Activated T-helper 2 cell treated with anti-CD3 and anti-CD28 coated beads, Interferon-gamma antibody, Interleukin-2, Interleukin-4, amounts not matched to agents 10 μg/mL and 5 μg/mL and 100 μg/mL, durations not matched to agents 14 hours and 24 hours and 36 hours (primary cell): Measurements from ENCODE around the gene SMYD1. TPM values are rescaled to one million over a fixed set of nuclear protein-coding genes. Genes with fewer than 3 reads are reported as not detected.

ENCODE experiments used
- DNase-seq: peaks from one replicate; pipeline ENCODE4 v3.0.0; 2021; ENCODE audit warnings: low spot score
- H3K27ac Mint-ChIP-seq: one replicate; pipeline ENCODE4 v1.8.0; 2021; ENCODE audit warnings: mixed read lengths
- H3K27me3 Mint-ChIP-seq: one replicate; pipeline ENCODE4 v1.8.0; 2021; ENCODE audit warnings: low read depth, mixed read lengths
- H3K36me3 Mint-ChIP-seq: one replicate; pipeline ENCODE4 v1.8.0; 2021; ENCODE audit warnings: low read depth, mixed read lengths
- H3K4me1 Mint-ChIP-seq: one replicate; pipeline ENCODE4 v1.8.0; 2021; ENCODE audit warnings: low read depth, mixed read lengths
- H3K4me3 Mint-ChIP-seq: one replicate; pipeline ENCODE4 v1.8.0; 2021; ENCODE audit warnings: low read depth, mild to moderate bottlenecking, moderate library complexity, mixed read lengths
- H3K9me3 Mint-ChIP-seq: one replicate; pipeline ENCODE4 v1.8.0; 2021; ENCODE audit warnings: mixed read lengths
- intact Hi-C: fragments of 100-400 bp; cut with micrococcal nuclease; formaldehyde crosslinking; loops from one replicate; pipeline ENCODE4 v1.15.1; 2023
- total RNA-seq: library from RNA; stranded (reverse); gene quantifications from 2 replicates; pipeline ENCODE4 v1.2.3, GENCODE V29; 2022

Gene SMYD1
- total RNA-seq, 1 donor from 2014 or later: not detected

GRCh38 chr2:88060907-88061275 lies 6.7 kb upstream of the SMYD1 start:
- Mint-ChIP-seq H3K36me3 (peaks cover 2% of the 10 kb centered on the region), H3K27ac (no peak overlapping the region), H3K27me3 (no peaks in the 10 kb centered on the region), H3K4me3 (no peak overlapping the region), H3K9me3 (no peaks in the 10 kb centered on the region), H3K4me1 (peaks cover 26% of the 10 kb centered on the region)
- intact Hi-C loops: loop anchor here (1.0 to 5.0 kb wide), 2 partner anchors 99 to 121 kb away; no protein-coding TSS in a partner anchor
- no peak for DNase-seq

DNA sequence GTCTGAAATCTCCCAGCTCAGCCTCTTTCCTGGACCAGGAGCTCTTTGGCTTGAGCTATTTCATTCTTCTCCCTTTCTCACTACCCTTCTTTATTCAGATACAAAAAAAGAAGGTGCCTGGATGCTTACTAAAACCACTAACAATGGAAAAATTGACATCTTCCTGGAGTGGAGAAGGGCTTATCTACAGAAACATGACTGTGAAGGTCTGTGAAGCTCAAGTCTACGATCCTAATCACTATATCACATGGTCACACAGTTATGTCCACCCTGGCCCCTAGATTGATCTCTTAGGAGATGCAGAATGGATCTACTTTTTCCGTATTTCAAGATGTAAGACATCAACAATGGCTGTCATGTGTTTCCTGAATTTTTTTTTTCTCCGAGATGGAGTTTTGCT lies 6.3 kb upstream of the SMYD1 start:
- no peak for DNase-seq
- H3K4me3 Mint-ChIP-seq: no peak overlapping the region
- peaks cover 22% of the 10 kb centered on the region for H3K4me1 Mint-ChIP-seq
- intact Hi-C loops: loop anchor here (5.0 kb wide), 1 partner anchor 121 kb away; no protein-coding TSS in a partner anchor
- H3K36me3 Mint-ChIP-seq: no peaks in the 10 kb centered on the region
- H3K27me3 Mint-ChIP-seq: no peaks in the 10 kb centered on the region
- H3K27ac Mint-ChIP-seq: no peak overlapping the region
- H3K9me3 Mint-ChIP-seq: no peaks in the 10 kb centered on the region

DNA sequence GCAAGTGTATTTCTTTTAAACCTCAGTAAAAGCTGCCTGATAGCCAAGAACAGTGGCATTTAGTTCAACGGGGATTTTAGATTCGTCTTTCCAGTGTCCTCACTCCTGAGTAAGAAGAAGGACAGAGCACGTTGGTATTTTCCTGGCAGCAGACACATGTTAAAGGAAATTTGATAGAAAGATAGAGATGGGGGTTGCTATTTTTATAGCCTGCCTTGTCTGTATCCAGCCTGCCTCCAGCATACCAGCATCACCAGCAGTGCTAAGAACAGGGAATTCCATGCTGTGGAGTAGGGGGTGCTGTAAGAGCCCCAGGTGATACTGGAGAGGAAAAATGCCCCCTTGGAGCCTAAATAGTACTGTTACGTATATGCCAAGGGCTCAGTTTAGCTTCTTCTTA lies 1.1 kb upstream of the SMYD1 start:
- Mint-ChIP-seq H3K9me3 (no peaks in the 10 kb centered on the region), H3K4me3 (no peak overlapping the region), H3K27me3 (no peaks in the 10 kb centered on the region), H3K36me3 (no peaks in the 10 kb centered on the region), H3K4me1 (no peaks in the 10 kb centered on the region), H3K27ac (no peak overlapping the region)
- no peak for DNase-seq
- intact Hi-C loops: no loop called here

DNA sequence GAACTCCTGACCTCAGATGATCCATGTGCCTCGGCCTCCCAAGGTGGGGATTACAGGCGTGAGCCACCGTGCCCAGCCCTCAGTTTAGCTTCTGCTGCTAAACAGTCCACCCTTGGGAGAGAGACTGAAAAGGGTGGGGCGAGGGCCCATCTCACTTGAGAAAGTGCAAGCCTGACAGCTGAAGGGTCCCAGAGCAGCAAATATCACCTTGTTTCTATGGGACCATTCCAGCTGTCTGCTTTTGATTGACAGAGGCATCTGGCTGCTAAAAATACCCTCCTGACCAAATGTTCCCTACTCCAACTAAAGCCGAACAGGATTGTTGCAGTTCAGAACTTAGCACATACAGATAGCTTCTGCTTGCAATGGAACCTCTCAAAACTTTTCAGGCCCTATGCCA lies 436 bp upstream of the SMYD1 start:
- no peak overlapping the region for H3K4me3 Mint-ChIP-seq
- H3K9me3 Mint-ChIP-seq: no peaks in the 10 kb centered on the region
- H3K27me3 Mint-ChIP-seq: no peaks in the 10 kb centered on the region
- H3K27ac Mint-ChIP-seq: no peak overlapping the region
- H3K4me1 Mint-ChIP-seq: no peaks in the 10 kb centered on the region
- H3K36me3 Mint-ChIP-seq: no peaks in the 10 kb centered on the region
- intact Hi-C loops: no loop called here
- no peak for DNase-seq

DNA sequence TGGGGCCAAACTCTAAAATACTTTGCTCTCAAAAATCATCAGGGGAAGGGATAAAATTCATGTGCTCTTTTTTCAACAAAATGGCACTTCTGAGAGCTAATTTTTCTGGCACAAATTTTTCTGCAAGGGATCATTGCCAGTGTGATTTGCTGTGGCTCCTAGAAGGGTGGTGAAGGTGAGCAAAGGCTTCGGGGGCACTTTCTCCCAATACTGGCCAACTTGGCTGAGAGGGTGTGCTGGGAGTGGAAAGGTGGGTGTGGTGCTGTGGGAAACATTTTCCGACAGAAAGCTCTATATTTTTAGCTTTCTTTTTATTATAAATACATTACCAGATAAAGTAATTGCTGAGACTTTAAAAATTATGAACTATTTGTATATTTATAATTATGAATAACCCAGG lies 419 bp downstream of the SMYD1 start:
- intact Hi-C loops: no loop called here
- no peaks in the 10 kb centered on the region for H3K9me3 Mint-ChIP-seq
- H3K36me3 Mint-ChIP-seq: no peaks in the 10 kb centered on the region
- DNase-seq: no peak
- no peak overlapping the region for H3K4me3 Mint-ChIP-seq
- H3K27ac Mint-ChIP-seq: no peak overlapping the region
- H3K4me1 Mint-ChIP-seq: no peaks in the 10 kb centered on the region
- H3K27me3 Mint-ChIP-seq: peaks cover 2% of the 10 kb centered on the region

DNA sequence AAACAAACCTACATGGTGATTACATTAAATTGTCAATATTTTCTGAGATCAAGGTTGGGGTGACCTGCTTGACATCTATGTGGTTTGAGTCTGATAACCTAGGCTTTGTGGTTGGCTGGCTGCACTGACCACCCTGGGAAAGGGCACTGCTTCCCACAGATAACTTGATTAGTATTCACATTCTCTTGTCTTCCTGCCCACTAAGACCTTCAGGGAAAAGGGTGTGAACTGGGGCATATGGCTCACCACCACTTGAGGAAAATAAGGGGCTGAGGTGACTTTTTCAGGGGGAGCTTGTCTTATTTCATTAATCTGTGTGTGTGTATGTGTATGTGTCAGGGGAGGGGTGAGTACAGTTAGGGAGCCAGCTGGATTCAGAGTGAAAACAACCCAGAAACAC lies 1.5 kb downstream of the SMYD1 start:
- Mint-ChIP-seq H3K9me3 (no peaks in the 10 kb centered on the region), H3K4me1 (no peaks in the 10 kb centered on the region)

GRCh38 chr2:88070055-88070454 lies 2.4 kb downstream of the SMYD1 start:
- Mint-ChIP-seq H3K4me1 (no peaks in the 10 kb centered on the region), H3K4me3 (no peak overlapping the region), H3K27me3 (peaks cover 9% of the 10 kb centered on the region), H3K9me3 (no peaks in the 10 kb centered on the region), H3K36me3 (no peaks in the 10 kb centered on the region), H3K27ac (no peak overlapping the region)
- intact Hi-C loops: no loop called here
- DNase-seq: no peak

More for the DNA sequence above, 1.5 kb downstream of the SMYD1 start:
- Mint-ChIP-seq H3K27me3 (peaks cover 9% of the 10 kb centered on the region), H3K27ac (no peak overlapping the region), H3K4me3 (no peak overlapping the region), H3K36me3 (no peaks in the 10 kb centered on the region)
- intact Hi-C loops: no loop called here
- DNase-seq: no peak

GRCh38 chr2:88071365-88071764 lies 3.7 kb downstream of the SMYD1 start:
- H3K36me3 Mint-ChIP-seq: no peaks in the 10 kb centered on the region
- intact Hi-C loops: no loop called here
- no peak overlapping the region for H3K27ac Mint-ChIP-seq
- no peak for DNase-seq
- no peaks in the 10 kb centered on the region for H3K4me1 Mint-ChIP-seq
- H3K4me3 Mint-ChIP-seq: no peak overlapping the region
- H3K9me3 Mint-ChIP-seq: no peaks in the 10 kb centered on the region
- peaks cover 9% of the 10 kb centered on the region for H3K27me3 Mint-ChIP-seq

DNA sequence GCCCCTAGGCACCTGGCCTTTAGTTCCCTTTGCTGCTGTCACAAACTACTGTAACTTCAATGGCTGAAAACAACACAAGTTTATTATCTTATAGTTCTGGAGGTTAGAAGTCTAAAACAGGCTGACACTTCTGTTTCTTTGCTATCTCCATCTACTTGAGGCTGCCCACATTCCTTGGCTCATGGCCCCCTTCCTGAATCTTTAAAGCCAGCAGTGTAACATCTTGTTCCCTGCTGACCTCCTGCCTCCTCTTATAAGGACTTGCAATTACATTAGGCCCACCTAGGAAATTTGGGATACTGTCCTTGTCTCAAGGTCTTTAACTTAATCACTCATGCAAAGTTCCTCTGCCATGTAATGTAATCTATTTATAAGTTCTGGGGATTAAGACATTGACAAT lies 6.5 kb downstream of the SMYD1 start:
- H3K4me1 Mint-ChIP-seq: no peaks in the 10 kb centered on the region

DNA sequence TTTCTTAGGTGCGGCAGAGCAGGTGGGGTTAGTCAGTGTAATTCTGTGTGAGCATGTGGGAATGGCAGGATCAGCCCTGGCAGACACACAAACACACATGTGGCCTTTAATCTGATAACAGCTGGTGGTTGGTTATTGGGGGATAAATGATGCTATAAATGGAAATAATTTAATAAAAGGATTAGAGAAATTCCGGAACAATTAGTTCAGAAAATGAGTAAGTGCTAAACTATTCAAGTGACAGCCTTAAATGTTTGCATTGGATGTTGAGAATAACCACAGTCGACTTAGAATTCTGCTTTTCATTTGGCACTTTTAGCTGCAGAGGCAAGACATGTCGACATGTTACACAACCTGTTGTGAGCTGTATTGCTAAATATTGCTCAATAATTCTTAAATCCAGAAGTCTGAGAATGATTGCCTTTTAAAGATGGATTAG lies 7.2 kb downstream of the SMYD1 start:
- no peak for DNase-seq
- Mint-ChIP-seq H3K27ac (no peak overlapping the region), H3K36me3 (no peaks in the 10 kb centered on the region), H3K4me3 (no peak overlapping the region), H3K9me3 (no peaks in the 10 kb centered on the region), H3K4me1 (no peaks in the 10 kb centered on the region), H3K27me3 (peaks cover 9% of the 10 kb centered on the region)
- intact Hi-C loops: no loop called here

More for the DNA sequence above, 6.5 kb downstream of the SMYD1 start:
- no peak for DNase-seq
- Mint-ChIP-seq H3K27ac (no peak overlapping the region), H3K4me3 (no peak overlapping the region), H3K27me3 (peaks cover 9% of the 10 kb centered on the region), H3K36me3 (no peaks in the 10 kb centered on the region), H3K9me3 (no peaks in the 10 kb centered on the region)
- intact Hi-C loops: no loop called here

- intact Hi-C loops: no loop called here
- H3K27ac Mint-ChIP-seq: no peak overlapping the region
Observed at GRCh38 chr2:88077080-88077479, 9.5 kb downstream of the SMYD1 start.

DNA sequence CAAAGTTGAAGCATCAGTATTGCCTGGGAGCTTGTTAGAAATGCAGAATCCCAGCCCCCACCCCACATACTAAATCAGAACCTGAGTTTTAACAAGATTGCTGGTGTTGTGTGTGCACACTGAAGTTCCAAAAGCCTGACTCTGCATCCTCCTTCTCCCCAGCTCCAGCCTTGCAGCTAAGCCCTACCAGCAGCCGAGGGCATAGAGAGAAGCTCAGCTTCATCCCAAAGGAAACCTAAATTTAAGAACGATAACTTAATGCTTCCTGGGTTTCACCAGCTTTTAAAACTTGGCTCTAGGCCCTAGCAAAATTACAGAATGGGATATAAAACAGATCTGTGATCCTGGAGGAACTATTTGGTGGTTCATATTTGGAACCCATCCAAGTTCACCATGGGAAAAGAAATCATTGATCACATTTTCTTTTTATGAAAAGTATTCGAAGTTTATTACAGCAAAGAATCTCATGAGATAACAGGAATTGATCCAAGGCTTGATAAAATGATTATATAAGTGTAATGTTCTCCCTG lies 11.1 kb downstream of the SMYD1 start:
- no peak overlapping the region for H3K27ac Mint-ChIP-seq
- H3K4me1 Mint-ChIP-seq: no peaks in the 10 kb centered on the region
- H3K4me3 Mint-ChIP-seq: no peak overlapping the region
- H3K9me3 Mint-ChIP-seq: no peaks in the 10 kb centered on the region
- H3K27me3 Mint-ChIP-seq: peaks cover 3% of the 10 kb centered on the region
- no peak for DNase-seq
- no peaks in the 10 kb centered on the region for H3K36me3 Mint-ChIP-seq
- intact Hi-C loops: no loop called here

More at GRCh38 chr2:88077080-88077479, 9.5 kb downstream of the SMYD1 start:
- Mint-ChIP-seq H3K36me3 (no peaks in the 10 kb centered on the region), H3K4me3 (no peak overlapping the region), H3K27me3 (peaks cover 9% of the 10 kb centered on the region), H3K4me1 (no peaks in the 10 kb centered on the region), H3K9me3 (no peaks in the 10 kb centered on the region)
- no peak for DNase-seq

DNA sequence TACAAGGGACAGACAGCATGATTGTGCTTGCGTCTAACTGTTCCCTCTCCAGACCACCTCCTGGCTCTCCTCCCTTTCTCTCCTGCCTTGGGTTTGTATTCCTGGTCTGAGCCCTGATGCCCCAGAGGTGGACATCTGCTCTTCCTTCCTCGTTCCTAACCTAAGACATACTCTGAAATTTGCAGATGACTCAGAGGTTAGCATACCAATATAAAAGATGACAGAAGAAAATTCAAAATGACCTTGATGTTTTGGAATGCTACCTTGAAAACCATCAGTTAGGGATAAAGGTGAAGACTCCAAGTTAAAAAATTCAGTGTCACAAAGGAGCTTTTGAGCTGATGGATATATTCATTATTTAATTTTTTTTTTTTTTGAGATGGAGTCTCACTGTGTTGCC lies 12.9 kb downstream of the SMYD1 start:
- intact Hi-C loops: no loop called here
- H3K4me3 Mint-ChIP-seq: no peak overlapping the region
- H3K9me3 Mint-ChIP-seq: no peaks in the 10 kb centered on the region
- no peaks in the 10 kb centered on the region for H3K4me1 Mint-ChIP-seq
- no peaks in the 10 kb centered on the region for H3K36me3 Mint-ChIP-seq
- H3K27ac Mint-ChIP-seq: no peak overlapping the region
- no peaks in the 10 kb centered on the region for H3K27me3 Mint-ChIP-seq
- DNase-seq: no peak
